Endothelial cell of umbilical vein (primary cell): ENCODE data around the gene RPL11. TPM values are rescaled to one million over a fixed set of nuclear protein-coding genes. Genes with fewer than 3 reads are reported as not detected.
A peak's percentile ranks its signal among the peaks of the same experiment; 100 is the strongest.

ENCODE experiments used
- BruUV-seq: library from RNA; stranded (reverse); fragments of 400-500 nt; replicated peaks from 2 replicates; lab custom pipeline; 2021; lab: Mats Ljungman, UMichigan
- CTCF ChIA-PET: fragments of 300-600, 350-600 bp; sonication (Branson Sonifier 250); formaldehyde crosslinking; loops from one replicate; lab custom pipeline; 2021; ENCODE audit warnings: antibody characterized with exemption, inconsistent platforms; lab: Charles Lee
- POLR2A ChIA-PET: fragments of 300-600, 350-600 bp; sonication (Branson Sonifier 250); formaldehyde crosslinking; loops from one replicate; lab custom pipeline; 2021; ENCODE audit warnings: antibody characterized with exemption, inconsistent platforms; lab: Charles Lee
- DNase-seq: peaks from one replicate; pipeline ENCODE4 v3.0.0-alpha.2; 2011; ENCODE audit warnings: low read depth, low spot score
- FAIRE-seq: peaks from 2 replicates; lab custom pipeline; 2011; peaks lifted over from hg19 to GRCh38; lab: Jason Lieb, UNC
- H2AFZ ChIP-seq: 2 replicates; pipeline ENCODE4 v1.6.0; 2012; ENCODE audit warnings: low read depth, low read length, control low read depth, inconsistent platforms
- H3K27ac ChIP-seq: 2 replicates; pipeline ENCODE4 v1.5.1; 2011; ENCODE audit warnings: low read depth, mild to moderate bottlenecking, control low read depth, low read length, moderate library complexity; ENCODE audit not compliant: insufficient read depth
- H3K27me3 ChIP-seq, 2 experiments: 2 replicates each; pipeline versions ENCODE4 v1.6.0 to v1.6.1; 2011; ENCODE audit warnings: low read length in 2 of 2, mixed read lengths in 1 of 2; ENCODE audit not compliant: control insufficient read depth in 2 of 2, insufficient read depth in 2 of 2
- H3K36me3 ChIP-seq, 2 experiments: 2 replicates in 1 of 2; 3 replicates in 1 of 2; pipeline ENCODE4 v1.5.1; 2011; ENCODE audit warnings: low read length in 2 of 2, mild to moderate bottlenecking in 1 of 2, moderate library complexity in 1 of 2; ENCODE audit not compliant: control insufficient read depth in 2 of 2, insufficient read depth in 2 of 2; ENCODE audit errors: extremely low read depth in 1 of 2
- H3K4me1 ChIP-seq: 3 replicates; pipeline ENCODE4 v1.5.1; 2011; ENCODE audit warnings: mild to moderate bottlenecking, low read length; ENCODE audit not compliant: control insufficient read depth, insufficient read depth; ENCODE audit errors: extremely low read depth
- H3K4me2 ChIP-seq: 2 replicates; pipeline ENCODE4 v1.6.1; 2011; ENCODE audit warnings: low read length, control low read depth, mixed read lengths; ENCODE audit not compliant: insufficient read depth
- H3K4me3 ChIP-seq, 3 experiments: fragments of 200-600 bp in 1 of 3; sonication (generic), shearing (Covaris generic) in 1 of 3; replicated peaks in 1 of 3; 2 replicates each; pipeline ENCODE4 v1.5.1; 2011 to 2016; ENCODE audit warnings: control low read depth in 3 of 3, low read length in 3 of 3, mild to moderate bottlenecking in 2 of 3, inconsistent platforms in 1 of 3, low read depth in 1 of 3, moderate library complexity in 1 of 3; ENCODE audit not compliant: insufficient read depth in 1 of 3
- H3K79me2 ChIP-seq: 2 replicates; pipeline ENCODE4 v1.6.0; 2012; ENCODE audit warnings: low read length, inconsistent platforms; ENCODE audit not compliant: control insufficient read depth, insufficient read depth
- H3K9ac ChIP-seq: replicated peaks from 2 replicates; pipeline ENCODE3; 2011; ENCODE audit warnings: low read length, control low read depth; ENCODE audit not compliant: insufficient read depth; ENCODE audit errors: extremely low read depth
- H3K9me1 ChIP-seq: replicated peaks from 3 replicates; pipeline ENCODE4 v1.6.0; 2011; ENCODE audit warnings: mild to moderate bottlenecking, low read length; ENCODE audit not compliant: control insufficient read depth, insufficient read depth; ENCODE audit errors: extremely low read depth
- H3K9me3 ChIP-seq: replicated peaks from 2 replicates; pipeline ENCODE4 v1.5.1; 2012; ENCODE audit warnings: low read length, inconsistent platforms; ENCODE audit not compliant: control insufficient read depth, insufficient read depth
- H4K20me1 ChIP-seq: replicated peaks from 2 replicates; pipeline ENCODE3; 2011; ENCODE audit warnings: mild to moderate bottlenecking, low read length; ENCODE audit not compliant: control insufficient read depth, insufficient read depth; ENCODE audit errors: extremely low read depth
- CTCF ChIP-seq, 2 donors: IDR thresholded peaks; 1 replicate in 1 of 2; 2 replicates in 1 of 2; pipeline ENCODE4 v1.5.1; 2011; ENCODE audit warnings: low read length in 2 of 2, mild to moderate bottlenecking in 2 of 2, moderate library complexity in 2 of 2, control low read depth in 1 of 2, inconsistent platforms in 1 of 2, low read depth in 1 of 2; ENCODE audit not compliant: insufficient read depth in 1 of 2; ENCODE audit errors: extremely low read depth in 1 of 2
- EZH2 ChIP-seq: IDR thresholded peaks from 2 replicates; pipeline ENCODE4 v1.6.1; 2012; ENCODE audit warnings: borderline replicate concordance, low read depth, mild to moderate bottlenecking, moderate library complexity, low read length, inconsistent platforms; ENCODE audit not compliant: severe bottlenecking
- FOS ChIP-seq: IDR thresholded peaks from 2 replicates; pipeline ENCODE4 v1.6.1; 2011; ENCODE audit warnings: mild to moderate bottlenecking, low read length, moderate library complexity, borderline replicate concordance; ENCODE audit not compliant: insufficient read depth
- JUN ChIP-seq: IDR thresholded peaks from 2 replicates; pipeline ENCODE4 v1.6.1; 2011; ENCODE audit warnings: borderline replicate concordance, low read depth; ENCODE audit not compliant: insufficient read length, insufficient read depth
- MAX ChIP-seq: IDR thresholded peaks from 2 replicates; pipeline ENCODE4 v1.6.1; 2011; ENCODE audit not compliant: insufficient read depth, insufficient read length
- MYC ChIP-seq: IDR thresholded peaks from one replicate; pipeline ENCODE4 v1.6.1; 2011; ENCODE audit warnings: mild to moderate bottlenecking, low read depth, low read length
- POLR2A ChIP-seq: IDR thresholded peaks from 2 replicates; pipeline ENCODE4 v1.6.1; 2012; ENCODE audit warnings: low read depth, mild to moderate bottlenecking, control low read depth, low read length
- POLR2AphosphoS5 ChIP-seq: IDR thresholded peaks from 2 replicates; pipeline ENCODE4 v1.6.1; 2012; ENCODE audit warnings: low read depth, mild to moderate bottlenecking, control low read depth, low read length, moderate library complexity; ENCODE audit not compliant: insufficient read depth
- dilution Hi-C: fragments of 300-500 bp; cut with MboI; formaldehyde crosslinking; loops from one replicate; pipeline ENCODE4 v1.15.0; 2019; ENCODE audit warnings: low sequenced_read_pairs; ENCODE audit not compliant: extremely low pct_ligation_motif_present
- intact Hi-C: fragments of 100-400 bp; cut with micrococcal nuclease; formaldehyde crosslinking; loops from one replicate; pipeline ENCODE4 v1.10.0; 2022
- polyA plus RNA-seq, 4 experiments: library from polyadenylated mRNA; depleted of rRNA in 3 of 4; stranded (reverse) in 3 of 4; unstranded in 1 of 4; fragments of >200 nt; gene quantifications; 2 replicates each; pipeline versions ENCODE4 v1.2.1 to v1.2.3, GENCODE V29; 2011 to 2012; ENCODE audit warnings: missing spikeins in 1 of 4
- total RNA-seq: library from RNA; stranded (reverse); gene quantifications from 2 replicates; pipeline ENCODE4 v1.2.3, GENCODE V29; 2021

The RPL11 gene
- total and polyA plus RNA-seq, 2 donors (not counting 3 experiments of a cell fraction or from before 2014, with no cell fraction given), result 861 to 1,084 TPM

- H3K27ac ChIP-seq, result no peak overlapping the region
- BruUV-seq, result no TSS peak
- peaks cover 0 to 4% of the 10 kb centered on the region in 2 experiments for H3K27me3 ChIP-seq
- H3K4me2 ChIP-seq, result no peak overlapping the region
- H3K79me2 ChIP-seq, result no peaks in the 10 kb centered on the region
- dilution Hi-C loops, result no loop called here
- no peaks in the 10 kb centered on the region for H3K36me3 ChIP-seq
- no peaks in the 10 kb centered on the region for H4K20me1 ChIP-seq
- H3K9ac ChIP-seq, result no peak overlapping the region
- no peaks in the 10 kb centered on the region for H3K9me3 ChIP-seq
- POLR2A ChIA-PET, result no interaction called here
- TF ChIP-seq EZH2 (no peak), CTCF (IDR thresholded peaks at IDR 0.05; ENCODE audit: extremely low read depth in 1 of 2, insufficient read depth in 1 of 2, low read depth in 1 of 2, low read length in 2 of 2) (peak; percentile 94 to 95), MYC (no peak), JUN (no peak), POLR2AphosphoS5 (no peak), FOS (no peak), MAX (no peak), POLR2A (no peak)
- no peaks in the 10 kb centered on the region for H3K9me1 ChIP-seq
- H3K4me1 ChIP-seq, result no peaks in the 10 kb centered on the region
- H2AFZ ChIP-seq, result no peak overlapping the region
- peak; percentile 42 for DNase-seq
- intact Hi-C loops, result no loop called here
- peak; percentile 86 for FAIRE-seq
- no peak overlapping the region for H3K4me3 ChIP-seq
- CTCF ChIA-PET, result interaction anchor here (0.6 to 6.1 kb wide), 26 partner anchors 8 to 161 kb away, joined by 3 to 41 read pairs (median 5); partner anchors contain the start of genes E2F2 and RPL11
Measured at GRCh38 chr1:23657659-23658275, 33.8 kb upstream of the RPL11 start.
